ENCODE measurements around the gene ZNF620. TPM values are rescaled to one million over a fixed set of nuclear protein-coding genes. Genes with fewer than 3 reads are reported as not detected.

The ZNF620 gene
- total RNA-seq, 1 experiment from 2014 or later = 3.1 TPM

- DNase-seq = no peak
- Histone ChIP-seq H3K27ac (ENCODE audit: low read length) (no peak overlapping the region), H3K4me3 (ENCODE audit: low read length) (no peak overlapping the region), H3K4me1 (ENCODE audit: low read length) (no peaks in the 10 kb centered on the region), H3K9me3 (ENCODE audit: low read length) (no peaks in the 10 kb centered on the region), H4K20me1 (ENCODE audit: insufficient read depth, low read depth, low read length) (no peaks in the 10 kb centered on the region), H3K4me2 (ENCODE audit: low read depth, low read length, poor library complexity, severe bottlenecking) (no peak overlapping the region), H3K36me3 (ENCODE audit: insufficient read depth, low read length) (no peaks in the 10 kb centered on the region; the same call in 1 of the 2 replicates), H3K27me3 (ENCODE audit: low read length) (no peaks in the 10 kb centered on the region), H3K9ac (ENCODE audit: low read length) (no peak overlapping the region), H3K79me2 (ENCODE audit: low read length) (no peaks in the 10 kb centered on the region), H3K9me2 (replicated peaks; ENCODE audit: insufficient read depth, low read length) (no peaks in the 10 kb centered on the region), H2AFZ (ENCODE audit: low read length) (no peak overlapping the region)
Observed at GRCh38 chr3:40516201-40516600, 10.4 kb downstream of the ZNF620 start.

DNA sequence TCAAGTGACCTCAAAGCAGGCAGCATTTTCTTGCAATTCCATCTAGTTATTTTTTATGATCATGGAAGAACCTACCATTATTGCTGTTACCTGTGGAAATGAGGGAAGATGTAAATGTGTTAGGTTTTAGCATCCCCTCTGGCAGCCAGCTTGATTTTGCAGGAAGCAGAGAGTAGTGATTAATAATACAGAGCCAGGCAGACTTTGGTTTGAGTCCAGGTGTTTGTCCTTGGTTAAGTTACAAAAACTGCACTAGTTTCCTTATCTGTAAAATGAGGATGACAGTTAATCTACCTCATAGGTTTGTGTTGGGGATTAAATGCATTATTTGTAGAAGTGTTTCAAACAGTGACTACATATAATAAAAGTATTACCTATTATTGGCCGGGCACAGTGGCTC, 12.2 kb downstream of the ZNF620 start:
- Histone ChIP-seq H3K36me3 (ENCODE audit: insufficient read depth, low read length) (no peaks in the 10 kb centered on the region; the same call in 1 of the 2 replicates), H3K4me1 (ENCODE audit: low read length) (no peaks in the 10 kb centered on the region), H3K9ac (ENCODE audit: low read length) (no peak overlapping the region), H3K9me2 (replicated peaks; ENCODE audit: insufficient read depth, low read length) (no peaks in the 10 kb centered on the region), H3K4me3 (ENCODE audit: low read length) (no peak overlapping the region), H3K4me2 (ENCODE audit: low read depth, low read length, poor library complexity, severe bottlenecking) (no peak overlapping the region), H3K79me2 (ENCODE audit: low read length) (no peaks in the 10 kb centered on the region), H4K20me1 (ENCODE audit: insufficient read depth, low read depth, low read length) (no peaks in the 10 kb centered on the region), H3K27ac (ENCODE audit: low read length) (no peak overlapping the region), H3K9me3 (ENCODE audit: low read length) (no peaks in the 10 kb centered on the region), H3K27me3 (ENCODE audit: low read length) (no peaks in the 10 kb centered on the region), H2AFZ (ENCODE audit: low read length) (no peak overlapping the region)
- DNase-seq = no peak

DNA sequence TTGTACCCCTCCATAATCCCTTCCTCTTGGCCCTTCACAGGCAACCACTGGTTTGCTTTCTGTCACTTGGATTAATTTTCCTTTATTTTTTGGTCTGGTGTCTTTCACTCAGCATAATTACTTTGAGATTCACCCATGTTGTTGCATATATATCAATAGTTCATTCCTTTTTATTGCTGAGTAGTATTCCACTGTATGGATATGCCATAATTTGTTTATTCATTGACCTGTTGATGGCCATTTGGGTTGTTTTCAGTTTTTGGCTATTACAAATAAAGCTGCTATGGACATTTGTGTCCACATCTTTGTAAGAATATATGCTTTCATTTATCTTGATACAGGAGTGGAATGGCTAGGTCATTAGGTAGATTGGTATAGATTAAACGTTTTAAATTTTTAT, 13.0 kb downstream of the ZNF620 start:
- H3K9me3 ChIP-seq (ENCODE audit: low read length) = no peaks in the 10 kb centered on the region
- H3K27me3 ChIP-seq (ENCODE audit: low read length) = no peaks in the 10 kb centered on the region
- no peak overlapping the region for H2AFZ ChIP-seq (ENCODE audit: low read length)

GRCh38 chr3:40521254-40521653, 15.4 kb downstream of the ZNF620 start:
- H2AFZ ChIP-seq (ENCODE audit: low read length) = no peak overlapping the region
- no peaks in the 10 kb centered on the region for H3K9me3 ChIP-seq (ENCODE audit: low read length)
- no peaks in the 10 kb centered on the region; the same call in 1 of the 2 replicates for H3K36me3 ChIP-seq (ENCODE audit: insufficient read depth, low read length)
- no peaks in the 10 kb centered on the region for H3K9me2 ChIP-seq (replicated peaks; ENCODE audit: insufficient read depth, low read length)
- H4K20me1 ChIP-seq (ENCODE audit: insufficient read depth, low read depth, low read length) = no peaks in the 10 kb centered on the region
- H3K4me2 ChIP-seq (ENCODE audit: low read depth, low read length, poor library complexity, severe bottlenecking) = no peak overlapping the region
- peaks cover 14% of the 10 kb centered on the region for H3K79me2 ChIP-seq (ENCODE audit: low read length)
- DNase-seq = no peak
- H3K9ac ChIP-seq (ENCODE audit: low read length) = no peak overlapping the region
- no peaks in the 10 kb centered on the region for H3K27me3 ChIP-seq (ENCODE audit: low read length)
- no peak overlapping the region for H3K27ac ChIP-seq (ENCODE audit: low read length)
- H3K4me1 ChIP-seq (ENCODE audit: low read length) = peaks cover 18% of the 10 kb centered on the region
- H3K4me3 ChIP-seq (ENCODE audit: low read length) = no peak overlapping the region

More for the DNA sequence above, 13.0 kb downstream of the ZNF620 start:
- H3K9ac ChIP-seq (ENCODE audit: low read length) = no peak overlapping the region
- no peaks in the 10 kb centered on the region; the same call in 1 of the 2 replicates for H3K36me3 ChIP-seq (ENCODE audit: insufficient read depth, low read length)
- H3K4me1 ChIP-seq (ENCODE audit: low read length) = peaks cover 1% of the 10 kb centered on the region
- H3K27ac ChIP-seq (ENCODE audit: low read length) = no peak overlapping the region
- no peaks in the 10 kb centered on the region for H3K9me2 ChIP-seq (replicated peaks; ENCODE audit: insufficient read depth, low read length)
- no peak for DNase-seq
- no peak overlapping the region for H3K4me3 ChIP-seq (ENCODE audit: low read length)
- H3K79me2 ChIP-seq (ENCODE audit: low read length) = no peaks in the 10 kb centered on the region
- H3K4me2 ChIP-seq (ENCODE audit: low read depth, low read length, poor library complexity, severe bottlenecking) = no peak overlapping the region
- no peaks in the 10 kb centered on the region for H4K20me1 ChIP-seq (ENCODE audit: insufficient read depth, low read depth, low read length)

DNA sequence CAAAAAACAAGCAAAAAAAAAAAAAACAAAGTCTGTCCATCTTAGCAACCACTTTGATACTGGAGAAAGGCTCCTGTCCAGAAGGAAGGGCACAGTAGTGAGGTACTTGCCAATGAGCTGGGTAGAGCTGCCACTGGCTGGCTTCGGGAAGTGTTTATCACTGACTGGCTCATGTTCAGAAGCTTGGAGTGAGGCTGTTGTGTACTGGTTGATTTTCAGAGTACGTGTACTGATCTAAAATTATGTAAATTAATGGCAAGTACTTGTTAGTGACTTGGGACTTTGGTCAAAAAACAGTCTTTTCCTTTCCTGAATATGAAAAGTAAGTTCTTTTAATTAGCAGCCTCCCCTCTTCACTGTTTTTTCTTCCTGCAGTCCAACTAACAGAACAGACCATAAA, 17.9 kb downstream of the ZNF620 start:
- H3K36me3 ChIP-seq (ENCODE audit: insufficient read depth, low read length) = peaks cover 9% of the 10 kb centered on the region
- H3K4me1 ChIP-seq (ENCODE audit: low read length) = peaks cover 21% of the 10 kb centered on the region
- peak overlapping the region; percentile 96 for H3K4me2 ChIP-seq (ENCODE audit: low read depth, low read length, poor library complexity, severe bottlenecking)
- H3K27me3 ChIP-seq (ENCODE audit: low read length) = no peaks in the 10 kb centered on the region
- H3K79me2 ChIP-seq (ENCODE audit: low read length) = peaks cover 20% of the 10 kb centered on the region
- no peaks in the 10 kb centered on the region for H3K9me2 ChIP-seq (replicated peaks; ENCODE audit: insufficient read depth, low read length)
- peak overlapping the region; percentile 81 for H3K4me3 ChIP-seq (ENCODE audit: low read length)
- DNase-seq = peak; percentile 47
- peak overlapping the region; percentile 81 for H3K9ac ChIP-seq (ENCODE audit: low read length)
- H2AFZ ChIP-seq (ENCODE audit: low read length) = no peak overlapping the region
- H3K9me3 ChIP-seq (ENCODE audit: low read length) = no peaks in the 10 kb centered on the region
- no peak overlapping the region for H3K27ac ChIP-seq (ENCODE audit: low read length)
- H4K20me1 ChIP-seq (ENCODE audit: insufficient read depth, low read depth, low read length) = no peaks in the 10 kb centered on the region

- H3K27ac ChIP-seq (ENCODE audit: low read length) = no peak overlapping the region
- no peaks in the 10 kb centered on the region for H3K9me3 ChIP-seq (ENCODE audit: low read length)
- H2AFZ ChIP-seq (ENCODE audit: low read length) = peak overlapping the region; percentile 65
Observed at GRCh38 chr3:40524222-40524567, 18.4 kb downstream of the ZNF620 start.

DNA sequence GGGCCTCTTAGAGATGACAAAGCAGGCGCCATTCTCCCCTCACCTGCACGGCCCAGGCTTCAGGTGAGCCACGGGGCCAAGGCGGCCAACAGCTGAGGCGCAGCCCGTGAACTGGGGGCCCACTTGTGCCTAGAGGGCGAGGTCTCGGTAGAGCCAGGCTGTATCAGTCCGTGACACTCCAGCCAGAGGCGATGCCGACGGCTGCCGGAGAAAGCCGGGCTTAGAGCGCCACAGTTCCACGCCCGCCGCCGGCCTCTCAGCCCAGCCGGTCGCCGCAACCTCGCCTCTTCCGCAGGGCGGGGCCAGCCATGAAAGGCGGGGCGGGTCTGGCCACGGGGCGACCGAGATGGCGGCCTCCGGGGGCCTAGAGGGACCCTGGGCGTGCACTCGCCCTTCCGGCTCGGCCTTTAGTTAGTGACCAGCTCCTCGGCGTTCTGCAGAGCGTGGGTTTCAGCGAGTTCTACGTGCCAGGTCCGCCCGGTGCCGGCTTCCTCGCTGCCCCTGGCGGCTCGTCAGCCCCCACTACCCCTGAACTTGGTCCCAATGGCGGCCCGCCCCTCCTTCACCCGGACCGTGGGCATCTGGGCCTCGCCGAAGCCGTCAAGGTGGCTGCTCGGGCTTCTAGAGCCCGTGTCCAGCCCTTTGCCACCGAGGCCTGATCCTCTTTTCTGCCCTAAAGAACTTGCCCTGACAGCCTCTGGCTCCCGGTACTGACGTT, 18.9 kb downstream of the ZNF620 start, which contains the start of gene ZNF621:
Gene ZNF621 (plus strand): TSS at position 393 of the 718 bp plus-strand sequence. CDS start 881 bp downstream, outside the sequence.
- H3K27ac ChIP-seq (ENCODE audit: low read length) = no peak within 1 kb of the TSS
- H3K27me3 ChIP-seq (ENCODE audit: low read length) = no peaks in the 10 kb centered on the region
- H3K9me2 ChIP-seq (replicated peaks; ENCODE audit: insufficient read depth, low read length) = no peaks in the 10 kb centered on the region
- peak within 1 kb of the TSS; percentile 96 for H3K4me2 ChIP-seq (ENCODE audit: low read depth, low read length, poor library complexity, severe bottlenecking)
- H4K20me1 ChIP-seq (ENCODE audit: insufficient read depth, low read depth, low read length) = no peaks in the 10 kb centered on the region
- peak; percentile 93 for DNase-seq
- peak within 1 kb of the TSS; percentile 68 for H2AFZ ChIP-seq (ENCODE audit: low read length)
- H3K4me1 ChIP-seq (ENCODE audit: low read length) = peaks cover 21% of the 10 kb centered on the region
- H3K79me2 ChIP-seq (ENCODE audit: low read length) = peaks cover 20% of the 10 kb centered on the region
- peak within 1 kb of the TSS; percentile 81 for H3K9ac ChIP-seq (ENCODE audit: low read length)
- no peaks in the 10 kb centered on the region for H3K9me3 ChIP-seq (ENCODE audit: low read length)
- peak within 1 kb of the TSS; percentile 81 for H3K4me3 ChIP-seq (ENCODE audit: low read length)
- peaks cover 18% of the 10 kb centered on the region for H3K36me3 ChIP-seq (ENCODE audit: insufficient read depth, low read length)

More at GRCh38 chr3:40524222-40524567, 18.4 kb downstream of the ZNF620 start:
- no peak for DNase-seq
- Histone ChIP-seq H3K9ac (ENCODE audit: low read length) (peak overlapping the region; percentile 81), H3K9me2 (replicated peaks; ENCODE audit: insufficient read depth, low read length) (no peaks in the 10 kb centered on the region), H3K27me3 (ENCODE audit: low read length) (no peaks in the 10 kb centered on the region), H3K79me2 (ENCODE audit: low read length) (peaks cover 20% of the 10 kb centered on the region), H3K4me1 (ENCODE audit: low read length) (peaks cover 21% of the 10 kb centered on the region), H3K4me2 (ENCODE audit: low read depth, low read length, poor library complexity, severe bottlenecking) (peak overlapping the region; percentile 96), H4K20me1 (ENCODE audit: insufficient read depth, low read depth, low read length) (no peaks in the 10 kb centered on the region), H3K4me3 (ENCODE audit: low read length) (peak overlapping the region; percentile 81), H3K36me3 (ENCODE audit: insufficient read depth, low read length) (peaks cover 13% of the 10 kb centered on the region)

GRCh38 chr3:40528426-40528825, 22.6 kb downstream of the ZNF620 start:
- no peak overlapping the region for H2AFZ ChIP-seq (ENCODE audit: low read length)
- no peaks in the 10 kb centered on the region for H3K27me3 ChIP-seq (ENCODE audit: low read length)
- peaks cover 21% of the 10 kb centered on the region for H3K4me1 ChIP-seq (ENCODE audit: low read length)
- H3K9me3 ChIP-seq (ENCODE audit: low read length) = peaks cover 3% of the 10 kb centered on the region; the same call in 1 of the 2 replicates
- H3K9me2 ChIP-seq (replicated peaks; ENCODE audit: insufficient read depth, low read length) = no peaks in the 10 kb centered on the region
- H4K20me1 ChIP-seq (ENCODE audit: insufficient read depth, low read depth, low read length) = no peaks in the 10 kb centered on the region
- H3K79me2 ChIP-seq (ENCODE audit: low read length) = peaks cover 20% of the 10 kb centered on the region
- H3K9ac ChIP-seq (ENCODE audit: low read length) = no peak overlapping the region
- H3K4me3 ChIP-seq (ENCODE audit: low read length) = no peak overlapping the region
- no peak for DNase-seq
- peaks cover 53% of the 10 kb centered on the region for H3K36me3 ChIP-seq (ENCODE audit: insufficient read depth, low read length)
- H3K27ac ChIP-seq (ENCODE audit: low read length) = no peak overlapping the region
- H3K4me2 ChIP-seq (ENCODE audit: low read depth, low read length, poor library complexity, severe bottlenecking) = no peak overlapping the region
